GM23338 (cell line): ENCODE data around the gene TRIO. TPM values are rescaled to one million over a fixed set of nuclear protein-coding genes. Genes with fewer than 3 reads are reported as not detected.

Source experiments
- ATAC-seq: fragments of 200-7000 bp; cut with Tn5 transposase; 3 replicates; pipeline ENCODE4 v1.9.1; 2020
- DNase-seq: peaks from one replicate; pipeline ENCODE4 v3.0.0-alpha.2; 2015; ENCODE audit warnings: low spot score
- H2AFZ ChIP-seq: fragments of 200-600 bp; sonication (generic); 2 replicates; pipeline ENCODE4 v1.8.0; 2016; ENCODE audit warnings: antibody characterized with exemption, mild to moderate bottlenecking, moderate library complexity
- H3F3A ChIP-seq: fragments of 200-600 bp; sonication (generic); replicated peaks from 2 replicates; pipeline ENCODE4 v1.8.0; 2017; ENCODE audit warnings: antibody characterized with exemption, mixed run types, low read depth
- H3K27ac ChIP-seq: fragments of 200-600 bp; sonication (generic); 2 replicates; pipeline ENCODE4 v1.6.1; 2016; ENCODE audit warnings: low read depth
- H3K27me3 ChIP-seq: fragments of 200-600 bp; sonication (generic); 2 replicates; pipeline ENCODE4 v1.8.0; 2016; ENCODE audit warnings: mild to moderate bottlenecking, mixed run types, moderate library complexity; ENCODE audit not compliant: insufficient read depth
- H3K36me3 ChIP-seq: fragments of 200-600 bp; sonication (generic); 2 replicates; pipeline ENCODE4 v1.8.0; 2016; ENCODE audit warnings: mild to moderate bottlenecking; ENCODE audit not compliant: insufficient read depth
- H3K4me1 ChIP-seq: fragments of 200-600 bp; sonication (generic); 2 replicates; pipeline ENCODE4 v1.8.0; 2016; ENCODE audit warnings: mild to moderate bottlenecking, moderate library complexity; ENCODE audit not compliant: insufficient read depth
- H3K4me2 ChIP-seq: fragments of 200-600 bp; sonication (generic); 2 replicates; pipeline ENCODE4 v1.7.1; 2017; ENCODE audit warnings: mixed run types
- H3K4me3 ChIP-seq: fragments of 200-600 bp; sonication (generic); 2 replicates; pipeline ENCODE4 v1.6.1; 2016; ENCODE audit warnings: mixed run types
- H3K79me2 ChIP-seq: fragments of 200-600 bp; sonication (generic); replicated peaks from 2 replicates; pipeline ENCODE4 v1.8.0; 2017; ENCODE audit warnings: mild to moderate bottlenecking; ENCODE audit not compliant: insufficient read depth
- H3K9me2 ChIP-seq: fragments of 200-600 bp; sonication (generic); 2 replicates; pipeline ENCODE4 v1.8.0; 2017; ENCODE audit not compliant: insufficient read depth
- H4K20me1 ChIP-seq: fragments of 200-600 bp; sonication (generic); replicated peaks from 2 replicates; pipeline ENCODE4 v1.8.0; 2017; ENCODE audit warnings: mild to moderate bottlenecking; ENCODE audit not compliant: insufficient read depth
- H3K27ac Mint-ChIP-seq: 2 replicates; pipeline ENCODE4 v1.8.0; 2020; ENCODE audit warnings: inconsistent platforms, mild to moderate bottlenecking, moderate library complexity, mixed read lengths
- H3K27me3 Mint-ChIP-seq: 3 replicates; pipeline ENCODE4 v1.8.0; 2022; ENCODE audit warnings: low read depth, mild to moderate bottlenecking, moderate library complexity, mixed read lengths, inconsistent platforms; ENCODE audit not compliant: insufficient read depth, poor library complexity
- H3K36me3 Mint-ChIP-seq: 3 replicates; pipeline ENCODE4 v1.8.0; 2021; ENCODE audit warnings: low read depth, mild to moderate bottlenecking, inconsistent platforms, moderate library complexity, mixed read lengths
- H3K4me1 Mint-ChIP-seq: 3 replicates; pipeline ENCODE4 v1.8.0; 2020; ENCODE audit warnings: mild to moderate bottlenecking, inconsistent platforms, mixed read lengths
- H3K4me3 Mint-ChIP-seq: 3 replicates; pipeline ENCODE4 v1.8.0; 2021; ENCODE audit warnings: moderate library complexity, mild to moderate bottlenecking, inconsistent platforms, mixed read lengths
- H3K9me3 Mint-ChIP-seq: 3 replicates; pipeline ENCODE4 v1.8.0; 2020; ENCODE audit warnings: moderate library complexity, mild to moderate bottlenecking, inconsistent platforms, mixed read lengths
- EZH2 ChIP-seq: fragments of 200-600 bp; sonication (generic); IDR thresholded peaks from one replicate; pipeline ENCODE4 v1.8.0; 2017; ENCODE audit warnings: antibody characterized with exemption, mild to moderate bottlenecking, low read depth; ENCODE audit not compliant: unreplicated experiment
- JUNB ChIP-seq: IDR thresholded peaks from one replicate; pipeline ENCODE4 v1.6.1; 2016; ENCODE audit warnings: antibody characterized with exemption; ENCODE audit not compliant: unreplicated experiment
- POLR2AphosphoS5 ChIP-seq: IDR thresholded peaks from 2 replicates; pipeline ENCODE4 v1.6.1; 2016; ENCODE audit warnings: antibody characterized with exemption, low read depth
- polyA plus RNA-seq: library from polyadenylated mRNA; unstranded; fragments of >200 nt; fragmentation: Nextera tagmentation; extraction: Ambion mirVana; gene quantifications from 2 replicates; pipeline ENCODE4 v1.2.1, GENCODE V29; 2016
- total RNA-seq: library from RNA; depleted of rRNA; stranded (reverse); fragments of >200 nt; shearing (Covaris generic); gene quantifications from 2 replicates; pipeline ENCODE4 v1.2.3, GENCODE V29; 2014
- TF ChIP-seq, protein P1 (sequence below): IDR thresholded peaks from 2 replicates; pipeline ENCODE4 v1.6.1; 2016; ENCODE audit warnings: antibody characterized with exemption
- TF ChIP-seq, protein P2 (sequence below): IDR thresholded peaks from one replicate; pipeline ENCODE4 v1.6.1; 2018; ENCODE audit warnings: antibody characterized with exemption; ENCODE audit not compliant: unreplicated experiment

The TRIO gene
- total and polyA plus RNA-seq, 2 experiments from 2014 or later = 13.8 to 113 TPM

DNA sequence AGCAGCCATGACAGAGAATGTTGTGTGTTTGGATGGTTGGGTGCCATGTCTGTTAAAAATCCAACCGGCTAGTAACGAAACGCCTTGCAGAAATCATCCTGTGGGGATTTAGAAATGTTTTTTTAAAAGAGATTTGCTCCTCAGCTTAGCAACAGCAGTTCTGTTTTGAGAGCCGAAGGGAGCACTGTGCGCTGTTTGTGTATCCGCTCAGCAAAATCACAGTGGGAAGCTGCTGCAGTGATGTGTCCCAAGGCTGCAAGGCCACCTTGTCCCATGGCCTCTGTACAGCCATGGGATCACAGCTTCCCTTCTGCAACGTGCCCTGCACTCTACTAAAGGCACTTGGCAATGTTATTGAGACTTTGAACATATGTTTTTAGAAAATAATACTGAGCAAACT is 40.9 kb downstream of the TRIO start:
- Histone ChIP-seq H3K36me3 (no peaks in the 10 kb centered on the region), H3K27ac (no peak overlapping the region; the same call in 1 of the 2 replicates), H3K79me2 (peaks cover 100% of the 10 kb centered on the region), H3F3A (no peaks in the 10 kb centered on the region), H2AFZ (no peak overlapping the region), H4K20me1 (peaks cover 49% of the 10 kb centered on the region), H3K4me2 (peak overlapping the region; percentile 31; the same call in 1 of the 2 replicates), H3K4me3 (no peak overlapping the region), H3K27me3 (no peaks in the 10 kb centered on the region), H3K4me1 (peaks cover 98% of the 10 kb centered on the region), H3K9me2 (no peaks in the 10 kb centered on the region)
- no peaks in the 10 kb centered on the region for H3K9me3 Mint-ChIP-seq
- ATAC-seq (no peak), DNase-seq (no peak)
- TF ChIP-seq, protein P1, sequence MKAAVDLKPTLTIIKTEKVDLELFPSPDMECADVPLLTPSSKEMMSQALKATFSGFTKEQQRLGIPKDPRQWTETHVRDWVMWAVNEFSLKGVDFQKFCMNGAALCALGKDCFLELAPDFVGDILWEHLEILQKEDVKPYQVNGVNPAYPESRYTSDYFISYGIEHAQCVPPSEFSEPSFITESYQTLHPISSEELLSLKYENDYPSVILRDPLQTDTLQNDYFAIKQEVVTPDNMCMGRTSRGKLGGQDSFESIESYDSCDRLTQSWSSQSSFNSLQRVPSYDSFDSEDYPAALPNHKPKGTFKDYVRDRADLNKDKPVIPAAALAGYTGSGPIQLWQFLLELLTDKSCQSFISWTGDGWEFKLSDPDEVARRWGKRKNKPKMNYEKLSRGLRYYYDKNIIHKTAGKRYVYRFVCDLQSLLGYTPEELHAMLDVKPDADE = no peak
- TF ChIP-seq, protein P2, sequence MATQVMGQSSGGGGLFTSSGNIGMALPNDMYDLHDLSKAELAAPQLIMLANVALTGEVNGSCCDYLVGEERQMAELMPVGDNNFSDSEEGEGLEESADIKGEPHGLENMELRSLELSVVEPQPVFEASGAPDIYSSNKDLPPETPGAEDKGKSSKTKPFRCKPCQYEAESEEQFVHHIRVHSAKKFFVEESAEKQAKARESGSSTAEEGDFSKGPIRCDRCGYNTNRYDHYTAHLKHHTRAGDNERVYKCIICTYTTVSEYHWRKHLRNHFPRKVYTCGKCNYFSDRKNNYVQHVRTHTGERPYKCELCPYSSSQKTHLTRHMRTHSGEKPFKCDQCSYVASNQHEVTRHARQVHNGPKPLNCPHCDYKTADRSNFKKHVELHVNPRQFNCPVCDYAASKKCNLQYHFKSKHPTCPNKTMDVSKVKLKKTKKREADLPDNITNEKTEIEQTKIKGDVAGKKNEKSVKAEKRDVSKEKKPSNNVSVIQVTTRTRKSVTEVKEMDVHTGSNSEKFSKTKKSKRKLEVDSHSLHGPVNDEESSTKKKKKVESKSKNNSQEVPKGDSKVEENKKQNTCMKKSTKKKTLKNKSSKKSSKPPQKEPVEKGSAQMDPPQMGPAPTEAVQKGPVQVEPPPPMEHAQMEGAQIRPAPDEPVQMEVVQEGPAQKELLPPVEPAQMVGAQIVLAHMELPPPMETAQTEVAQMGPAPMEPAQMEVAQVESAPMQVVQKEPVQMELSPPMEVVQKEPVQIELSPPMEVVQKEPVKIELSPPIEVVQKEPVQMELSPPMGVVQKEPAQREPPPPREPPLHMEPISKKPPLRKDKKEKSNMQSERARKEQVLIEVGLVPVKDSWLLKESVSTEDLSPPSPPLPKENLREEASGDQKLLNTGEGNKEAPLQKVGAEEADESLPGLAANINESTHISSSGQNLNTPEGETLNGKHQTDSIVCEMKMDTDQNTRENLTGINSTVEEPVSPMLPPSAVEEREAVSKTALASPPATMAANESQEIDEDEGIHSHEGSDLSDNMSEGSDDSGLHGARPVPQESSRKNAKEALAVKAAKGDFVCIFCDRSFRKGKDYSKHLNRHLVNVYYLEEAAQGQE = no peak
- no peak for TF ChIP-seq EZH2
- H3K27me3 Mint-ChIP-seq = peaks cover 4% of the 10 kb centered on the region
- peaks cover 74% of the 10 kb centered on the region for H3K4me1 Mint-ChIP-seq
- no peak overlapping the region for H3K27ac Mint-ChIP-seq
- no peak overlapping the region for H3K4me3 Mint-ChIP-seq
- no peaks in the 10 kb centered on the region for H3K36me3 Mint-ChIP-seq

DNA sequence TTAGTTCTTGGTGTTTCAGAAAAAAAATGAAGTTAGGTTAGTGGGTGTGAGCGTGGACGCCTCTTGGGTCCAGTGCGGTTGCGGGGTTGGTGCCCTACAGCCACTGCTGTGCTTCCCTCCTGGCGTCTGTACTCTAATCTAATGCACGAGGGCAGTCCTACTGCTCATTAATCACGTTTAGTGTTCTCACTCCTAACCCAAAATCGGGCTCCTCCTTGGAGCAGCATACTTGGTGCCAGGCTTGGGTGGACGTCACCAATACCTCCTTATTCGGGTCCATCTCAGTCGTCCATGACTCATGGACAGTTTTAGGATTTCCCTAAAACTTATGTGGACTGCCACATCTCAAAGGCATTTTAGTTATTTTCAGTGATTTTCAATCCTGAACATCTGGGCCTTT is 41.6 kb downstream of the TRIO start:
- Histone ChIP-seq H3K27ac (0 out of 2 replicates have a peak overlapping the region, but pooled peaks have one; percentile 29), H4K20me1 (peaks cover 49% of the 10 kb centered on the region), H3K4me1 (peaks cover 94% of the 10 kb centered on the region), H3K27me3 (no peaks in the 10 kb centered on the region), H3K4me3 (no peak overlapping the region), H3K9me2 (no peaks in the 10 kb centered on the region), H3K79me2 (peaks cover 100% of the 10 kb centered on the region), H3K36me3 (no peaks in the 10 kb centered on the region), H3K4me2 (peak overlapping the region; percentile 34; the same call in 1 of the 2 replicates), H2AFZ (no peak overlapping the region), H3F3A (no peaks in the 10 kb centered on the region)
- Mint-ChIP-seq H3K27ac (no peak overlapping the region), H3K36me3 (no peaks in the 10 kb centered on the region), H3K9me3 (no peaks in the 10 kb centered on the region), H3K4me3 (no peak overlapping the region), H3K27me3 (peaks cover 4% of the 10 kb centered on the region), H3K4me1 (peaks cover 75% of the 10 kb centered on the region)
- DNase-seq (no peak), ATAC-seq (no peak)
- no peak for TF ChIP-seq JUNB
- TF ChIP-seq POLR2AphosphoS5 = no peak
- no peak for TF ChIP-seq EZH2
